ENCODE data around the gene RTN4. TPM values are rescaled to one million over a fixed set of nuclear protein-coding genes. Genes with fewer than 3 reads are reported as not detected.

Gene RTN4
- total and polyA plus RNA-seq, 5 donors from 2014 or later: 84.2 to 151 (median 102) TPM

DNA sequence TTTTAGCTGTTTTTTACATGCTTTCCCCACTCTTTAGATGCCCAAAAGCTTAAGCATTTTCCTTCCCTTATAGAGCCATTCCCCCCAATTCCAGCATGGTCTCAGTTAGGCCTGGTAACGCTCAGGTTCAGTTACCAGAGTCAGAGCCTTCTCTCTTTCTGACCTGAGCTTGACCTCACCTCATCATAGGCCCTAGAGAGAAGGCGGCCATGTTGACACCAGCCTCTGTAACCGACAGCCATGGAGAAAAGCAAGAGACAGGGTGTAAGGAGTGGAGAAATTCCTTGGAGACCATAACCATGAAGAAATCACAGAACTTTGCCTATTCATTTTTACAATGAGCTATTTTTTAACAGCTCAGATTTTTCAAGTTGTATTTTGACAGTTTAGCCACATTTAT is 99.4 kb downstream of the RTN4 start:
- no peak overlapping the region for H3K4me3 ChIP-seq (ENCODE audit: low read depth, low read length)
- Mint-ChIP-seq H3K27ac (no peak overlapping the region), H3K36me3 (no peaks in the 10 kb centered on the region), H3K4me1 (peaks cover 0 to 8% (median 3%) of the 10 kb centered on the region in 4 donors), H3K9me3 (peaks cover 0 to 7% (median 0%) of the 10 kb centered on the region in 7 donors), H3K27me3 (no peaks in the 10 kb centered on the region), H3K4me3 (no peak overlapping the region)
- no peak overlapping the region for H3K27ac ChIP-seq (ENCODE audit: insufficient read depth, low read length, poor library complexity, severe bottlenecking)
- H3K27me3 ChIP-seq (ENCODE audit: control insufficient read depth, insufficient read depth, low read length): no peaks in the 10 kb centered on the region
- no peak for DNase-seq
- no peaks in the 10 kb centered on the region for H3K4me1 ChIP-seq (ENCODE audit: control insufficient read depth, insufficient read depth, low read length, poor library complexity, severe bottlenecking)
- H3K36me3 ChIP-seq (ENCODE audit: control insufficient read depth, insufficient read depth, low read length): no peaks in the 10 kb centered on the region
- H3K9me3 ChIP-seq (ENCODE audit: control insufficient read depth in 2 of 2, low read length in 2 of 2): no peaks in the 10 kb centered on the region
- ATAC-seq (ENCODE audit: low read depth in 2 of 2): no peak

DNA sequence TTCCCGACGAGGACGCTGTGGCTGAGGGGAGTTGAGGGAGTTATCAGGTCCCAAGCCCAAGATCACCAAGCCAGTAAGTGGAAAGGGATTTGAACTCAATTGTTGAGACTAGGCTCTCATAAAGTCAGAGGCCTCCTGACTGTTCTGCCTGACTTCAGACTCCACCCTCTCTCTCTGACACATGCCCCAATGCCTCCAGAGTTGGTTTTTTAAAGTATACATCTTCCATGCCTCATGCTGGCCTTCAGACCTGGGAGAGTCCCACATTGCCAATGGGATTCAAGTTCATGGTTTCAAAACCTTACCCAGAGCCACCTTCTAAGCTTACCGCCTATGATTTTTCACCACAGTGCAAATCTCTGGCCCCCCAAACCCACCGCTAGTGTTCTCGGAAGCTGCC is 100.8 kb downstream of the RTN4 start:
- H3K27ac Mint-ChIP-seq: no peak overlapping the region

DNA sequence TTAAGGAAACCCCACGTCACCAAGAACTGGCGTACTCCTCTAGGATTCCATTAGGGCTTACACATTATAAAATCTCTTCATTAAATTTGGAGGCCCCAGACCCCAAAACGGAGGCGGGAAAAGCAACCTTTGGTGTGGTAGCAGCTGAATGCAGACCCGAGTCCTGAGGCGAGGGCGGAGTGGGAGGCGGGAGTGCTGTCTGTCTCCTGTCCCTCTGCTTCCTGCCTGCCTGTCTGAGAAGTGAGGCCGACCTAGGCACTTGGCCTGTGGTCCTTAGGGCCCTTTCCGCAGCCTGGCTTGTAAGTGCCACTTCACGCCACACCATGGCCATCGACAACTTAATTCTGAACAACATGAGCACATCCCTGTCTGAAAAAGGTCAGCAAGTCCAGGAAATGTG is 102.1 kb downstream of the RTN4 start:
- Mint-ChIP-seq H3K4me3 (no peak overlapping the region), H3K9me3 (peaks cover 0 to 7% (median 0%) of the 10 kb centered on the region in 7 donors), H3K27me3 (no peaks in the 10 kb centered on the region), H3K4me1 (peaks cover 2 to 6% (median 3%) of the 10 kb centered on the region in 4 donors), H3K27ac (no peak overlapping the region), H3K36me3 (no peaks in the 10 kb centered on the region)
- no peak overlapping the region for H3K27ac ChIP-seq (ENCODE audit: insufficient read depth, low read length, poor library complexity, severe bottlenecking)
- H3K36me3 ChIP-seq (ENCODE audit: control insufficient read depth, insufficient read depth, low read length): no peaks in the 10 kb centered on the region
- H3K4me1 ChIP-seq (ENCODE audit: control insufficient read depth, insufficient read depth, low read length, poor library complexity, severe bottlenecking): peaks cover under 1% of the 10 kb centered on the region
- H3K9me3 ChIP-seq (ENCODE audit: control insufficient read depth in 2 of 2, low read length in 2 of 2): no peaks in the 10 kb centered on the region
- no peaks in the 10 kb centered on the region for H3K27me3 ChIP-seq (ENCODE audit: control insufficient read depth, insufficient read depth, low read length)
- no peak overlapping the region for H3K4me3 ChIP-seq (ENCODE audit: low read depth, low read length)
- no peak for DNase-seq
- no peak for ATAC-seq (ENCODE audit: low read depth in 2 of 2)

More for the DNA sequence above, 100.8 kb downstream of the RTN4 start:
- Histone ChIP-seq H3K36me3 (ENCODE audit: control insufficient read depth, insufficient read depth, low read length) (no peaks in the 10 kb centered on the region), H3K4me3 (ENCODE audit: low read depth, low read length) (no peak overlapping the region), H3K4me1 (ENCODE audit: control insufficient read depth, insufficient read depth, low read length, poor library complexity, severe bottlenecking) (no peaks in the 10 kb centered on the region), H3K27ac (ENCODE audit: insufficient read depth, low read length, poor library complexity, severe bottlenecking) (no peak overlapping the region), H3K27me3 (ENCODE audit: control insufficient read depth, insufficient read depth, low read length) (no peaks in the 10 kb centered on the region), H3K9me3 (ENCODE audit: control insufficient read depth in 2 of 2, low read length in 2 of 2) (no peaks in the 10 kb centered on the region)
- DNase-seq (no peak), ATAC-seq (ENCODE audit: low read depth in 2 of 2) (no peak)
- Mint-ChIP-seq H3K9me3 (peaks cover 0 to 7% (median 0%) of the 10 kb centered on the region in 7 donors), H3K36me3 (no peaks in the 10 kb centered on the region), H3K4me1 (peaks cover 3 to 6% (median 4%) of the 10 kb centered on the region in 4 donors), H3K27me3 (no peaks in the 10 kb centered on the region), H3K4me3 (no peak overlapping the region)

DNA sequence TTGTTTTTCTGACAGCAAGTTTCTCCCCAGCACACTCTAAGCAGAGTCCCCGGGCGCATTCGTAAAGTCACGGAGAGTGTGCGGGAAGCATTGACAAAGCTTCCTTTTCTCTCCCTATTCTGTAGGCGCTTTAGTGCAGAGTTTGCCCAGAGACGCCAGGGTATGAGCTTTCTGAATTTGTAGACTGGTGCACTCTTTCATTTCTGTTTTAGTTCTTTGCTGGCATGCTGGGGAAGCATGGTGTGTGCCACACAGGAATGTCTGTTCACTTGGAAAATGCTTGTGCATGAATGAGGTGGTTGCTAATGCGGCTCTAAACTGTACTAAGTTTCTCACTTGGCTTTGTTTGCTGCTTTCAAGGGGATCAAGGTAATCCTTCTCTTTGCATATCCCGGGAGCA is 102.6 kb downstream of the RTN4 start:
- peaks cover 0 to 6% (median 3%) of the 10 kb centered on the region in 4 donors for H3K4me1 Mint-ChIP-seq
- H3K4me3 Mint-ChIP-seq: no peak overlapping the region
- no peak for ATAC-seq (ENCODE audit: low read depth in 2 of 2)

DNA sequence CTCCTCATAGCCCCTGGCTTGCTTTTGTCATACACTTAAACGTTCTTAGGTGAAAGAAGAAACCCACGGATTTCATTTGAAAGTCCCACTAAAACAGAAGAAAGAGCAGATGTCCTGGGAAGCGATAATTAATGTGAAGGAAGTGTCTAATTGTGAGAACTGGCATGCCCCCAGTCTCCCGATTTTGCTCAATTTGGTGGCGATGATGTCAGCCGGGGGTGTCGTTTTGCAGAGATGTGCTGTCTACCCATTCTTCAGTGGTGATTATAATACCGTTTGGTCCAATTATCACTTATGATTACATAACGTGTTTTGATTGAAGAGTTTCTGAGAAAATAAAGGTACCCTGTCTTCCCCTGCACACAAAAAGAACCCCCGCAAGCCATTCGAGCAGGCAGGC is 103.1 kb downstream of the RTN4 start:
- no peaks in the 10 kb centered on the region for H3K27me3 ChIP-seq (ENCODE audit: control insufficient read depth, insufficient read depth, low read length)
- Mint-ChIP-seq H3K4me1 (peaks cover 0 to 6% (median 3%) of the 10 kb centered on the region in 4 donors), H3K9me3 (peaks cover 0 to 7% (median 0%) of the 10 kb centered on the region in 7 donors), H3K27me3 (no peaks in the 10 kb centered on the region), H3K4me3 (peak overlapping the region in 1 of 4 donors; percentile 24), H3K36me3 (no peaks in the 10 kb centered on the region), H3K27ac (peak overlapping the region in 1 of 3 donors; percentile 15)
- ATAC-seq (ENCODE audit: low read depth in 2 of 2): no peak
- H3K4me3 ChIP-seq (ENCODE audit: low read depth, low read length): no peak overlapping the region
- H3K27ac ChIP-seq (ENCODE audit: insufficient read depth, low read length, poor library complexity, severe bottlenecking): no peak overlapping the region
- no peak for DNase-seq
- H3K9me3 ChIP-seq (ENCODE audit: control insufficient read depth in 2 of 2, low read length in 2 of 2): no peaks in the 10 kb centered on the region
- no peaks in the 10 kb centered on the region for H3K36me3 ChIP-seq (ENCODE audit: control insufficient read depth, insufficient read depth, low read length)
- H3K4me1 ChIP-seq (ENCODE audit: control insufficient read depth, insufficient read depth, low read length, poor library complexity, severe bottlenecking): peaks cover 11% of the 10 kb centered on the region

More for the DNA sequence above, 102.6 kb downstream of the RTN4 start:
- no peaks in the 10 kb centered on the region for H3K36me3 Mint-ChIP-seq
- Histone ChIP-seq H3K27me3 (ENCODE audit: control insufficient read depth, insufficient read depth, low read length) (no peaks in the 10 kb centered on the region), H3K27ac (ENCODE audit: insufficient read depth, low read length, poor library complexity, severe bottlenecking) (no peak overlapping the region), H3K9me3 (ENCODE audit: control insufficient read depth in 2 of 2, low read length in 2 of 2) (no peaks in the 10 kb centered on the region), H3K4me3 (ENCODE audit: low read depth, low read length) (no peak overlapping the region), H3K36me3 (ENCODE audit: control insufficient read depth, insufficient read depth, low read length) (no peaks in the 10 kb centered on the region), H3K4me1 (ENCODE audit: control insufficient read depth, insufficient read depth, low read length, poor library complexity, severe bottlenecking) (peaks cover 5% of the 10 kb centered on the region)
- H3K9me3 Mint-ChIP-seq: peaks cover 0 to 7% (median 0%) of the 10 kb centered on the region in 7 donors
- no peaks in the 10 kb centered on the region for H3K27me3 Mint-ChIP-seq
- no peak overlapping the region for H3K27ac Mint-ChIP-seq
- no peak for DNase-seq

DNA sequence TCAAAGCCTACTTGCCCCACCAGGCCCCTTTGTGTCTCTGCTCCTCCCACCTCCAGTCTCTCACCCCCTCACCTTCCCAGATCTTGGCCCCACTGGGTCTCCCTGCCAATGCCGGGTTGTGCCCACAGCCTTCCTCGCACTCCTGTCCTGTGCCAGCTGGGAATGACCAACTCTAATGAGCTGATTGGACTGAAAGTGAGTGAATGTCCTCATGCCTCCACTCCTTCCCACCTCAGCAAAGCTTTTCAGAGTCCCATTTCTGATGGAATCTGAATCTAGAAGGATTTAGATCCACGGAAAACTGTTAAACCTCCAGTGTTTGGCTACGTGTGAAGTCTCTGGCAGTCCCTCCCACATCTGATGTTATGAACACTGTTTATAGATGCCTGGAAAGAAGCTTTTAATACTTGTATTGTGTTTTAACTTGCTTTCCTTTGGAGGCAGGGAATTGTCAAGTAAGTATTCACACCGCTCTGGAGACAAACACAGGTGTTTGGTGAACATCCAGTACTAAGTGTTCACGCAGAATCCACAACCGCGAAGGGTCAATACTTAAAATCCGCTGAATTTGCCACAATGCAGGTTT is 103.9 kb downstream of the RTN4 start:
- Mint-ChIP-seq H3K4me3 (no peak overlapping the region), H3K27me3 (no peaks in the 10 kb centered on the region), H3K36me3 (no peaks in the 10 kb centered on the region), H3K27ac (peak overlapping the region in 1 of 3 donors; percentile 38), H3K4me1 (peaks cover 0 to 6% (median 2%) of the 10 kb centered on the region in 4 donors), H3K9me3 (peaks cover 0 to 4% (median 0%) of the 10 kb centered on the region in 7 donors)
- Histone ChIP-seq H3K4me3 (ENCODE audit: low read depth, low read length) (no peak overlapping the region), H3K27ac (ENCODE audit: insufficient read depth, low read length, poor library complexity, severe bottlenecking) (no peak overlapping the region), H3K4me1 (ENCODE audit: control insufficient read depth, insufficient read depth, low read length, poor library complexity, severe bottlenecking) (peaks cover 11% of the 10 kb centered on the region), H3K36me3 (ENCODE audit: control insufficient read depth, insufficient read depth, low read length) (no peaks in the 10 kb centered on the region), H3K27me3 (ENCODE audit: control insufficient read depth, insufficient read depth, low read length) (no peaks in the 10 kb centered on the region), H3K9me3 (ENCODE audit: control insufficient read depth in 2 of 2, low read length in 2 of 2) (no peaks in the 10 kb centered on the region)
- ATAC-seq (ENCODE audit: low read depth in 2 of 2) (no peak), DNase-seq (no peak)

DNA sequence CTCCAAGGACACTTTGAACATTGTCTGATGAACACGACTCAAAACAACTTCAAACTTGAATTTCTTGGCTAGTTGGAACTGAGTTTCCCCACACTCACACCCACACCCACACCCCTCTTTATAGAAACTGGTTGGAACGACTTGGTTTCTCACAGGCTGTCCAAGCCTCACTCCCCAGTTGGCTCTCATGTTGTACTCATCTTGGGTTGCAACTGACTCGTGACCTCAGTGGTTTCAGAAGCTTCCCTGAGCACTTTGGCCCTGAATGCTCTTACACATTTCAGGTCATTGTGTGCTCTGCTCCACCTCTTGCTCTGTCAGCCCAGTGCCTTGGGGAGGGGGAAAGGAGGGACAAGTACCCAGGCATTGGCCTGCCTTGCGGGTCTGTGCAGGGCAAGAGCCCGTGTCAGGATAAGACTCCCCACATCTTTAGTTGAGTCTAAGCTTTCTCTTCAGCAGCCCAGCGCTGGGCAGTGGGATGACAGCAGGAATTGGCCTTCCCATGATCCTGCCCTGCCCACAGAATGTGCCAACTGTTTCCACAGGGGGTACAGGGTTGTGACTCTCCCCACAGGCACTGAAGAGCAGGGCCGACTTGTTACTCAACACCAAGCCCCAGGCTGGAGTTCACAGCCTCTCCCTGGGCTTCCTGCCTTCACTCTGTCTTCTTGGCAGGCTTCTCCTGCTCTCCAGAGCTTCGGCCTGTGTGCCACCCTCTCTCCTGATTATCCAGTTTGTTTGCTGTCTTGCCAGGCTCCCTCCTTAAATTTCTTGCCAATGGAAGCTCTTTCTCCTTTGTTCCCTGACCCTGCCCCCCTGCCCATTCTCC is 104.6 kb downstream of the RTN4 start:
- H3K9me3 Mint-ChIP-seq: peaks cover 0 to 4% (median 0%) of the 10 kb centered on the region in 7 donors
- H3K4me1 Mint-ChIP-seq: peaks cover 0 to 6% (median 2%) of the 10 kb centered on the region in 4 donors
- no peaks in the 10 kb centered on the region for H3K27me3 ChIP-seq (ENCODE audit: control insufficient read depth, insufficient read depth, low read length)
- H3K27ac Mint-ChIP-seq: peak overlapping the region in 2 of 3 donors; percentile 72 to 93
- no peak for ATAC-seq (ENCODE audit: low read depth in 2 of 2)
- H3K4me3 ChIP-seq (ENCODE audit: low read depth, low read length): no peak overlapping the region
- no peak for DNase-seq
- no peaks in the 10 kb centered on the region for H3K36me3 ChIP-seq (ENCODE audit: control insufficient read depth, insufficient read depth, low read length)
- no peak overlapping the region for H3K27ac ChIP-seq (ENCODE audit: insufficient read depth, low read length, poor library complexity, severe bottlenecking)
- H3K9me3 ChIP-seq (ENCODE audit: control insufficient read depth in 2 of 2, low read length in 2 of 2): no peaks in the 10 kb centered on the region
- H3K4me1 ChIP-seq (ENCODE audit: control insufficient read depth, insufficient read depth, low read length, poor library complexity, severe bottlenecking): peaks cover 11% of the 10 kb centered on the region
- no peaks in the 10 kb centered on the region for H3K27me3 Mint-ChIP-seq
- H3K36me3 Mint-ChIP-seq: no peaks in the 10 kb centered on the region
- H3K4me3 Mint-ChIP-seq: no peak overlapping the region

All from CD4-positive, CD25-positive, alpha-beta regulatory T cell (primary cell).